ENCODE measurements around the gene SAA2.

Gene SAA2

DNA sequence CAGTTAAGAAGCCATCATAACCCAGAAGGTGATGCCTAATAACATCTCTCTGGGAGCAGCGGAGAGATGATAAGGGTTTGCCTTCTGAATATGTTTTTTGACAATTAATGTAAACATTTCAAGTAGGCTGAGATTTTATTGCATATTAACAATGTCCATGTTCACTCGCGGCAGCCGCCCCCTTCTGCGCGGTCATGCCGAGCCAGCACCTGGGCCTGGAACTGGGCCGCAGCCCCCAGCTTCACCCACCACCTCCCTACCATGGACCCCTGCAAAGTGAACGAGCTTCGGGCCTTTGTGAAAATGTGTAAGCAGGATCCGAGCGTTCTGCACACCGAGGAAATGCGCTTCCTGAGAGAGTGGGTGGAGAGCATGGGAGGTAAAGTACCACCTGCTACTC, 13.3 kb upstream of the SAA2 start:
- H3K4me3 ChIP-seq (ENCODE audit: low read depth in 1 of 2, low read length in 2 of 2), result no peak overlapping the region
- no peak overlapping the region for H2AFZ ChIP-seq (ENCODE audit: low read depth, low read length)
- DNase-seq (no peak), ATAC-seq (ENCODE audit: insufficient read depth, low read depth) (no peak)
- no peaks in the 10 kb centered on the region for H3K4me1 ChIP-seq (ENCODE audit: insufficient read depth, low read length)
- H3K9me3 ChIP-seq (ENCODE audit: insufficient read depth, low read length, severe bottlenecking), result no peaks in the 10 kb centered on the region
- H3K27ac ChIP-seq (ENCODE audit: low read length), result no peak overlapping the region
- H3K27me3 ChIP-seq (ENCODE audit: insufficient read depth, low read length, poor library complexity), result peaks cover 7% of the 10 kb centered on the region
- no peaks in the 10 kb centered on the region for H3K79me2 ChIP-seq (ENCODE audit: insufficient read depth, low read length)
- H3K36me3 ChIP-seq (ENCODE audit: insufficient read depth, low read length), result no peaks in the 10 kb centered on the region
- no peak for TF ChIP-seq CTCF (IDR thresholded peaks at IDR 0.05; ENCODE audit: borderline replicate concordance, extremely low read depth, low read length, poor library complexity, severe bottlenecking)
- no peak for TF ChIP-seq EZH2 (IDR thresholded peaks at IDR 0.05; ENCODE audit: borderline replicate concordance, low read depth, low read length, severe bottlenecking)
- no peak overlapping the region for H3K9ac ChIP-seq (ENCODE audit: low read depth, low read length)
- H4K20me1 ChIP-seq (ENCODE audit: insufficient read depth, low read length), result no peaks in the 10 kb centered on the region
- H3K4me2 ChIP-seq (ENCODE audit: insufficient read depth, low read length), result no peak overlapping the region

DNA sequence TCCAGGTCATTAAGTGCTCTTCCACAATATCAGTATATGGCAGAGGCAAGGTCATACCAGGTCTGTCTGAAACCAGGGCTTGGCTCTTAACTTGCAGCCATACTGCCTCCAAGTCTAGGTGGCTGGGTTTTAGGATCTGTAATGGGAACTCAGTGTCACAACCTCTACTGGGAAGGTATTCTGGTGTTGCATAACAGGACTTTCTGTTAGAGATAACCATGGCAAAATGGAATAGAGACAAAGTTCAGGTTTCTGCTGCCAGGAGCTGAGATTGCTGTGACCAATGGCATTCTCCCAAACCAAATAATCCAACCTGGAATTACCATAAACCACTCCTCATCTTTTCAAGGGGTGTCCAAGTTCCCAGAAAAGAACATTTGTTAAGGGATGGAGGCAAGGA, 10.8 kb upstream of the SAA2 start:
- Histone ChIP-seq H3K27me3 (ENCODE audit: insufficient read depth, low read length, poor library complexity) (peaks cover 2% of the 10 kb centered on the region), H3K4me1 (ENCODE audit: insufficient read depth, low read length) (no peaks in the 10 kb centered on the region), H3K36me3 (ENCODE audit: insufficient read depth, low read length) (no peaks in the 10 kb centered on the region), H3K9ac (ENCODE audit: low read depth, low read length) (no peak overlapping the region), H3K9me3 (ENCODE audit: insufficient read depth, low read length, severe bottlenecking) (no peaks in the 10 kb centered on the region), H2AFZ (ENCODE audit: low read depth, low read length) (no peak overlapping the region), H3K4me3 (ENCODE audit: low read depth in 1 of 2, low read length in 2 of 2) (no peak overlapping the region), H3K27ac (ENCODE audit: low read length) (no peak overlapping the region), H4K20me1 (ENCODE audit: insufficient read depth, low read length) (no peaks in the 10 kb centered on the region), H3K79me2 (ENCODE audit: insufficient read depth, low read length) (no peaks in the 10 kb centered on the region), H3K4me2 (ENCODE audit: insufficient read depth, low read length) (no peak overlapping the region)
- ATAC-seq (ENCODE audit: insufficient read depth, low read depth), result no peak
- TF ChIP-seq CTCF (IDR thresholded peaks at IDR 0.05; ENCODE audit: borderline replicate concordance, extremely low read depth, low read length, poor library complexity, severe bottlenecking) (no peak), EZH2 (IDR thresholded peaks at IDR 0.05; ENCODE audit: borderline replicate concordance, low read depth, low read length, severe bottlenecking) (no peak)
- no peak for DNase-seq

DNA sequence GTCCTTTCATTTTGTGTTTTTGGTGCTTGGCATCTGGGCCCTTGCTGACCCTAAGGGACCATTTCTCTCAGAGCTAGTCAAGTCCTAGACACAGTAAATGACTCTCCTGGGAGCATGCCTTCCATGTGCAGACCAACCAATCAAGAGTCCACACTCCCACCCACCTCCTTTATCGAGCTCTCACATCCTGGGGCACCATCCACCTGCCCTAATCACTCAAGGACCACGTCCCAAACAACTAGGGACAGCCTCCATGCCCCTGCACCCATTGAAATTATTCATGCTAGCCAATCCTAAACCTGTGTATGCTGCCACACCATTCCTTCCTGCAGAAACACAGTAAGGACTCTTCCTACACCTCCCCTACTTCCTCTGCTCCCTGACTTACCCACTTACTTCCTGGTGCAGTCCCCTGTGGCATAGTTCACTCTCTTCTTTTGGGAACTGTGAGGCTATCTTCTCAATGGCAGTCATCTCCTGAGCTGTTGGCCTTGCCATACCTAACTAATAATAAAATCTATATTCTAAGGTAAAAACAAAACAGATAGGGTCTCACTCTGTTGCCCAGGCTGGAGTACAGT, 6.4 kb upstream of the SAA2 start:
- Histone ChIP-seq H3K27me3 (ENCODE audit: insufficient read depth, low read length, poor library complexity) (peaks cover 2% of the 10 kb centered on the region), H3K36me3 (ENCODE audit: insufficient read depth, low read length) (no peaks in the 10 kb centered on the region), H3K79me2 (ENCODE audit: insufficient read depth, low read length) (no peaks in the 10 kb centered on the region), H3K27ac (ENCODE audit: low read length) (no peak overlapping the region), H3K4me2 (ENCODE audit: insufficient read depth, low read length) (no peak overlapping the region), H2AFZ (ENCODE audit: low read depth, low read length) (no peak overlapping the region), H3K4me3 (ENCODE audit: low read depth in 1 of 2, low read length in 2 of 2) (no peak overlapping the region), H3K9ac (ENCODE audit: low read depth, low read length) (no peak overlapping the region), H4K20me1 (ENCODE audit: insufficient read depth, low read length) (no peaks in the 10 kb centered on the region), H3K4me1 (ENCODE audit: insufficient read depth, low read length) (no peaks in the 10 kb centered on the region), H3K9me3 (ENCODE audit: insufficient read depth, low read length, severe bottlenecking) (no peaks in the 10 kb centered on the region)
- DNase-seq (no peak), ATAC-seq (ENCODE audit: insufficient read depth, low read depth) (no peak)
- TF ChIP-seq CTCF (IDR thresholded peaks at IDR 0.05; ENCODE audit: borderline replicate concordance, extremely low read depth, low read length, poor library complexity, severe bottlenecking) (no peak), EZH2 (IDR thresholded peaks at IDR 0.05; ENCODE audit: borderline replicate concordance, low read depth, low read length, severe bottlenecking) (no peak)

Measured in DND-41 (cell line).